Activated naive CD4-positive, alpha-beta T cell treated with anti-CD3 and anti-CD28 coated beads, Interleukin-2, amount 50 U/mL, for 24 hours (primary cell): Measurements from ENCODE around the gene MDH1.
"Not testable (repeated sequence)": the region's sequence is repeated elsewhere in the genome, so short reads cannot be mapped to it uniquely, and the experiment has no call there.

Source experiments
- H3K27ac Mint-ChIP-seq: one replicate; pipeline ENCODE4 v1.8.0; 2021; ENCODE audit warnings: mild to moderate bottlenecking, mixed read lengths
- H3K27me3 Mint-ChIP-seq: one replicate; pipeline ENCODE4 v1.8.0; 2021; ENCODE audit warnings: mixed read lengths
- H3K36me3 Mint-ChIP-seq: one replicate; pipeline ENCODE4 v1.8.0; 2021; ENCODE audit warnings: mixed read lengths
- H3K4me1 Mint-ChIP-seq: one replicate; pipeline ENCODE4 v1.8.0; 2021; ENCODE audit warnings: mixed read lengths
- H3K4me3 Mint-ChIP-seq: one replicate; pipeline ENCODE4 v1.8.0; 2021; ENCODE audit warnings: mild to moderate bottlenecking, mixed read lengths
- H3K9me3 Mint-ChIP-seq: one replicate; pipeline ENCODE4 v1.8.0; 2021; ENCODE audit warnings: mixed read lengths

MDH1 gene

DNA sequence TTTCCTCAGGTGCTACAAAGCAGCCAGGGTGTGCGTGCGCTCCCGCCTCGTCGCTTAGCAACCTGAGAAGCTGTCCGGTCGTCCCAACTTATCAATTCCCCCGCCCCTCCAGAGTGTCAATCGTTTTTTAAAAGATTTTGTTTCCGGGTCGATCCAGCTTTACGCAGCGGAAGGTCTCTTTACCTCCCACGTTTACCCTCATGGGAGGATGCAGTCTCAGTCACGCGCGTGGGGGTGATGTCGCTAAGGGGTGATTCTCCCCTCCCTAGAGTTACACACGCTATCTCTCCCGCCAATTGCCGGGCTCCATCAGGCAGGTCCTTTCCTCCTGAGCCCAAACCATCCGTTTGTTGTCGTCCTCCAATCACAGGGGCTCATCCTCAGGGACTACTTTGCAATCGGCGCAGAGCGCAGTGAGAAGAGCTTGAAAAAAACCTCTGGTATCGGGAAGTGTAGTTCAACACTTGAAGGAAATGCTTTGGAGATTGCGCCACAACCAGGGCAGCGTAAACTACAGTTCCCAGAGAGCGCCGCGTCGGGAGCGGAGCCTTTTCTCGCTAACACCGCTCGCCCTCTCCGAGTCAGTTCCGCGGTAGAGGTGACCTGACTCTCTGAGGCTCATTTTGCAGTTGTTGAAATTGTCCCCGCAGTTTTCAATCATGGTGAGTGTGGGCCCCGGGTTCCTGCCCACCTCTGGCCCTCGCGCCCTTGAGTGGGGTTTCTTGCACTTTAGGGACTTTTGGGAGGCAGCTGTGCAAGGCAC lies at the start of gene MDH1, which contains the start of gene WDPCP:
TSS of gene MDH1 (plus strand) at position 579 of the 763 bp plus-strand sequence. CDS start at position 660, 81 bp downstream.
TSS of gene WDPCP (minus strand) at position 93 of the 763 bp plus-strand sequence. CDS start 206 bp downstream, outside the sequence.
- Mint-ChIP-seq H3K4me1 (peaks cover 40% of the 10 kb centered on the region), H3K36me3 (no peaks in the 10 kb centered on the region), H3K27ac (peak within 1 kb of the TSS; percentile 85), H3K27me3 (no peaks in the 10 kb centered on the region), H3K9me3 (no peaks in the 10 kb centered on the region), H3K4me3 (peak within 1 kb of the TSS; percentile 94)

DNA sequence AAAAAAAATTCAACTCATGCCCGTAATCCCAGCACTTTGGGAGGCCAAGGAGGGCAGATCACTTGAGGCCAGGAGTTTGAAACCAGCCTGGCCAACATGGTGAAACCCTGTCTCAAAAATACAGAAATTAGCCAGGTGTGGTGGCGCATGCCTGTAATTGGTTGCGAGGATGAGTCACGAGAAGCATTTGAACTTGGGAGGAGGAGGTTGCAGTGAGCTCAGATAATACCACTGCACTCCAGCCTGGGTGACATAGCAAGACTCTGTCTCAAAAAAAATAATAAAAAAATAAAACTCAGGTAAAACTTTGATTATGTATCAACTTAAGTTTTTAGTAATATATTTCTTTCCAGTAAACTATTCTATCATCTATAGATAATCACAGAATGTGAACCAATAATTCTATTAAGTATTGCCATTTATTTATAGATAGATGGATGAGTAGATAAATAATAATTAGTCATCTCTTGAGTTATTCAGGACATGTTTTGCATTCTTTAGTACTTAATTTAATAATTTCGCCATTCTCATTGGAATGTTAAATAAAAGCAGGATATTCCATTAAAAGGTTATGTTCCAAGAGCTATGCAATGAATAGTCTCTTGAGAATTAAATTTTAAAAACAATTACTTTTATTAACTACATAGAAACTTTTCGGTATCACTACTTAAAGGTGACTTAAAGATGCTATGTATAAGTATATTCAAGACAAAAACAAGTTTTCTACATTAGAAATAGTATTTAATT lies 49.2 kb upstream of the MDH1 start:
- no peak overlapping the region for H3K4me3 Mint-ChIP-seq
- no peaks in the 10 kb centered on the region for H3K4me1 Mint-ChIP-seq
- H3K9me3 Mint-ChIP-seq: peaks cover 10% of the 10 kb centered on the region
- H3K36me3 Mint-ChIP-seq: peaks cover 10% of the 10 kb centered on the region
- no peak overlapping the region for H3K27ac Mint-ChIP-seq
- H3K27me3 Mint-ChIP-seq: no peaks in the 10 kb centered on the region

- H3K36me3 Mint-ChIP-seq: peaks cover 4% of the 10 kb centered on the region
- H3K4me3 Mint-ChIP-seq: no peak overlapping the region
- H3K9me3 Mint-ChIP-seq: peaks cover 5% of the 10 kb centered on the region
- H3K27ac Mint-ChIP-seq: no peak overlapping the region
- no peaks in the 10 kb centered on the region for H3K4me1 Mint-ChIP-seq
- H3K27me3 Mint-ChIP-seq: no peaks in the 10 kb centered on the region
Measured at GRCh38 chr2:63544017-63544627, 44.6 kb upstream of the MDH1 start.

- Mint-ChIP-seq H3K4me3 (no peak overlapping the region), H3K36me3 (peaks cover 5% of the 10 kb centered on the region), H3K27ac (peak overlapping the region; percentile 6)
Measured at GRCh38 chr2:63545023-63545422, 43.7 kb upstream of the MDH1 start.

DNA sequence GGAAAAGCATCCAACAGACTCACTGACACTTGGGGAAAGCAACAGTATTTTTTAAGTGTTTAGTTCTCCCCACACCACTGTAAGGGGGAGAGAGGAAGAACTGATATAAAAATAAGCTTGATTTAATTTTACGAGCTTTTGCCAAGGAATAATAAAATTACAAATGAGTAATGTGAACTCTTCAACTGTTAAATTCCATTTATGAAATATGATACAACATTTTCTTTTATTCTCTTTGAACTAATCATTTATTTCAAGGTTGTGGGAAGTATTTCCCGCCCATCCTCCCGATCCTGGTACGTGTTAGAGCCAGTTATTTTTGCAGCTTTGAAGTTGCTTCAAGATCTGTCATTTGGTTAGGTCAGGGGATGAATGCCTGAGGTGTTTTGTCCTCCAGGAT lies 35.7 kb upstream of the MDH1 start:
- Mint-ChIP-seq H3K36me3 (peaks cover 30% of the 10 kb centered on the region), H3K4me1 (peaks cover 16% of the 10 kb centered on the region), H3K4me3 (no peak overlapping the region), H3K27ac (no peak overlapping the region), H3K9me3 (peaks cover 13% of the 10 kb centered on the region), H3K27me3 (no peaks in the 10 kb centered on the region)

More at GRCh38 chr2:63545023-63545422, 43.7 kb upstream of the MDH1 start:
- Mint-ChIP-seq H3K9me3 (peaks cover 9% of the 10 kb centered on the region), H3K27me3 (no peaks in the 10 kb centered on the region), H3K4me1 (peaks cover under 1% of the 10 kb centered on the region)

DNA sequence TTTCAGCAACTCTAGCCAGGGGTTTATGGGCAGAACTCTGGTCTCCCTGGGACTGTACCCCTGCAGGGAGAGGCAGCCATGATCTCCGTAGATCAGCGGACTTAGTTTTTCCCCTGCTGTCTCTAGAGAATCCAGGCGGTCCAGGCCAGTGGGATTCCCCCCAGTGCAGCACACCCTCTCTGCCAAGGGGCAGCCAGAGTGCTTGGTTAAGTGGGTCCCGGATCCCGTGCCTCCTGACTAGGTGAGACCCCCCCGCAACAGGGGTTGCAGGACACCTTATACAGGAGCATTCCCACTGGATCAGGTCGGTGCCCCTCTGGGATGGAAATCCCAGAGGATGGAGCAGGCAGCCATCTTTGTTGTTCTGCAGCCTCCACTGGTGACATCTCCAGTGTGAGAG lies 33.5 kb upstream of the MDH1 start:
- Mint-ChIP-seq H3K9me3 (peaks cover 8% of the 10 kb centered on the region), H3K4me1 (peaks cover 14% of the 10 kb centered on the region), H3K36me3 (peaks cover 43% of the 10 kb centered on the region), H3K27me3 (no peaks in the 10 kb centered on the region), H3K4me3 (no peak overlapping the region), H3K27ac (no peak overlapping the region)

- no peaks in the 10 kb centered on the region for H3K27me3 Mint-ChIP-seq
- peaks cover 12% of the 10 kb centered on the region for H3K4me1 Mint-ChIP-seq
- H3K36me3 Mint-ChIP-seq: peaks cover 44% of the 10 kb centered on the region
- H3K4me3 Mint-ChIP-seq: no peak overlapping the region
- H3K27ac Mint-ChIP-seq: no peak overlapping the region
- peaks cover 6% of the 10 kb centered on the region for H3K9me3 Mint-ChIP-seq
Measured at GRCh38 chr2:63555931-63556330, 32.8 kb upstream of the MDH1 start.

DNA sequence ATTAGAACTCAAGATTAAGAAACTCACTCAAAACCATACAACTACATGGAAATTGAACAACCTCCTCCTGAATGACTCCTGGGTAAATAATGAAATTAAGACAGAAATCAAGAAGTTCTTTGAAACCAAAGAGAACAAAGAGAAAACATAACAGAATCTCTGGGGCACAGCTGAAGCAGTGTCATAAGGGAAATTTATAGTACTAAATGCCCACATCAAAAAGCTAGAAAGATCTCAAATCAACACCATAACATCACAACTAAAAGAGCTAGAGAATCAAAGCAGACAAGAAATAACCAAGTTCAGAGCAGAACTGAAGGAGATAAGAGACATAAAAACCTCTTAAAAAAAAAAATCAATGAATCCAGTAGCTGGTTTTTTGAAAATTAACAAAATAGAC lies 30.9 kb upstream of the MDH1 start:
- H3K9me3 Mint-ChIP-seq, H3K27me3 Mint-ChIP-seq, H3K27ac Mint-ChIP-seq: not testable (repeated sequence)
- peak overlapping the region; percentile 27 for H3K4me3 Mint-ChIP-seq
- H3K4me1 Mint-ChIP-seq: peaks cover 12% of the 10 kb centered on the region
- peaks cover 50% of the 10 kb centered on the region for H3K36me3 Mint-ChIP-seq

- H3K27ac Mint-ChIP-seq, H3K4me3 Mint-ChIP-seq, H3K27me3 Mint-ChIP-seq, H3K9me3 Mint-ChIP-seq: not testable (repeated sequence)
- Mint-ChIP-seq H3K36me3 (peaks cover 51% of the 10 kb centered on the region), H3K4me1 (peaks cover 12% of the 10 kb centered on the region)
Measured at GRCh38 chr2:63558922-63559321, 29.8 kb upstream of the MDH1 start.

DNA sequence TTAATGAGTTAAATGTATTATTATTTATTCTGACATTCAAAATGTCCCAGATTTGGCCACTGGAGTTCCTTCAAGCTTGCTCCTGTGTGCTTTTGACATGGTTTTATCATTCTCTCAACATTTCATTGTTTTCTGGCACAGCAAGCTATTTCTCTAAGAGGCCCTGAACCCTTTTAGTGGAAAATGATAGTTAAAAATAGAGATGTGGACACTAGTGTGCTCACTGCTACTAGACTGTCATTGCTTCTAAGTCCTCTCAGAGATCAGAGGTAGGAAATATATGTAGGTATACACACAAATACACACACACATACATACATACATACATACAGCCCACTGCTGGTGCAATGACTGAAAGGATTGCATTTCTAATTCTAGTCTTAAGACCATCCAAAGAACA lies 26.0 kb upstream of the MDH1 start:
- Mint-ChIP-seq H3K27ac (no peak overlapping the region), H3K36me3 (peaks cover 39% of the 10 kb centered on the region), H3K4me1 (peaks cover 4% of the 10 kb centered on the region), H3K27me3 (no peaks in the 10 kb centered on the region), H3K9me3 (peaks cover 9% of the 10 kb centered on the region), H3K4me3 (no peak overlapping the region)

GRCh38 chr2:63569740-63570139 lies 19.0 kb upstream of the MDH1 start:
- Mint-ChIP-seq H3K27me3 (no peaks in the 10 kb centered on the region), H3K4me3 (no peak overlapping the region), H3K4me1 (no peaks in the 10 kb centered on the region), H3K36me3 (peaks cover 33% of the 10 kb centered on the region), H3K27ac (no peak overlapping the region), H3K9me3 (peaks cover 11% of the 10 kb centered on the region)

DNA sequence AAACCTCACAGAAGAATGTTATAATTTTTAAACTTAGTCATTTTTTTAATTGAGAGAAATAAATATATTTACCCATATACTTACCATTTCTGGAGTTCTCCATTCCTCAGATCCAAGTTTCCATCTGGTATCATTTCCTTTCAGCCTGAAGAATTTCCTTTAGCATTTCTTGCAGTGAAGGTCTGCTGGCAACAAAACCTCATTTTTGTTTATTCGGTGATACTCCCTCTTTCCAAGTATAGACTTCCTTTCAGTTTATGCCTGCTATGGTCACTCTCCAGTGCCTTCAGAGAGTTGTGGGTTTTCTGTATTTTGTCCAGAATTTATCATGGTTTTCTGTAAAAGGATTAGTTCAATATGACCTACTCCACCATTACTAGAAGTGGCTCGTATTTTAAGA lies 17.5 kb upstream of the MDH1 start:
- Mint-ChIP-seq H3K27me3 (no peaks in the 10 kb centered on the region), H3K36me3 (peaks cover 29% of the 10 kb centered on the region), H3K27ac (no peak overlapping the region), H3K9me3 (peaks cover 11% of the 10 kb centered on the region), H3K4me3 (no peak overlapping the region), H3K4me1 (no peaks in the 10 kb centered on the region)

- Mint-ChIP-seq H3K9me3 (peaks cover 11% of the 10 kb centered on the region), H3K4me1 (no peaks in the 10 kb centered on the region), H3K36me3 (peaks cover 28% of the 10 kb centered on the region), H3K4me3 (no peak overlapping the region), H3K27ac (no peak overlapping the region), H3K27me3 (no peaks in the 10 kb centered on the region)
Measured at GRCh38 chr2:63572001-63572400, 16.8 kb upstream of the MDH1 start.

DNA sequence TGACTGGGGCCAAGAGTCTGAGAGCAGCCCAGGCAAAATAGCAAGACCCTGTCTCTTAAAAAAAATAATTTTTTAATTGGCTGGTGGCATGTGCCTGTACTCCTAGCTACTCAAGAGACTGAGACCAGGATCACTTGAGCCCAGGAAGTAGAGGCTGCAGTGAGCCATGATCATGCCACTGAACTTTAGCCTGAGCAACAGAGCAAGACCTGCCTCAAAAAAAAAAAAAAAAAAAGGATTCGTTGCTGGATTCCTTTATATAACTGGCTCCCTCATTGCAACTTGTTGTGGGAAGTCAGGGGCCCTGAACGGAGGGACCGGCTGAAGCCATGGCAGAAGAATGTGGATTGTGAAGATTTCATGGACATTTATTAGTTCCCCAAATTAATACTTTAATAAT lies 15.7 kb upstream of the MDH1 start:
- peaks cover 22% of the 10 kb centered on the region for H3K36me3 Mint-ChIP-seq
- H3K9me3 Mint-ChIP-seq, H3K27me3 Mint-ChIP-seq, H3K27ac Mint-ChIP-seq, H3K4me3 Mint-ChIP-seq, H3K4me1 Mint-ChIP-seq: not testable (repeated sequence)

GRCh38 chr2:63573726-63574345 lies 14.9 kb upstream of the MDH1 start:
- peaks cover 21% of the 10 kb centered on the region for H3K36me3 Mint-ChIP-seq
- not testable (repeated sequence) for H3K4me3 Mint-ChIP-seq, H3K4me1 Mint-ChIP-seq, H3K9me3 Mint-ChIP-seq, H3K27me3 Mint-ChIP-seq, H3K27ac Mint-ChIP-seq
